Measurements from ENCODE around the gene METAP2. TPM values are rescaled to one million over a fixed set of nuclear protein-coding genes. Genes with fewer than 3 reads are reported as not detected.

METAP2 gene
- polyA plus RNA-seq, 1 of the 3 experiments (the other 2 are of a cell fraction), result 35.8 TPM

DNA sequence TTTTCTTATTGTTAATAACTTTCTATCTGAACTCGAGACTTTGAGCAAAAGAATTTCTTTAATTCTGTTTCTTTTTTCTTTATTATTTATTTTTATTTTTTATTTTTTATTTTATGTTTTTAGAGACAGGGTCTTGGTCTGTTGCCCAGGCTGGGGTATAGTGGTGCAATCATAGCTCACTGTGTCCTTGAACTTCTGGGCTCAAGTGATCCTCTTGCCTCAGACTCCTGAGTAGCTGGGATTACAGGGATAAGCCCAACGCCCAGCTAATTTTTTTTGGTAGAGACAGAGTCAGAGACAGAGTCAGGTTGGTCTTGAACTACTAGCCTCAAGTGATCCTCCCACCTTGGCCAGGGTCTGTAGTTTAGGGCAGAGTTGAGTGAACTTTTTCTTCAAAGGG is 18.5 kb downstream of the METAP2 start:
- no peak overlapping the region for H3K9ac ChIP-seq
- no peaks in the 10 kb centered on the region for H3K9me3 ChIP-seq
- TF ChIP-seq RCOR1 (IDR thresholded peaks at IDR 0.05; ENCODE audit: low read length) (no peak), SIN3A (IDR thresholded peaks at IDR 0.05; ENCODE audit: borderline replicate concordance, low read depth, low read length) (no peak), IRF3 (IDR thresholded peaks at IDR 0.05; ENCODE audit: low read depth, low read length) (no peak), TCF12 (IDR thresholded peaks at IDR 0.05) (no peak)
- TF ChIP-seq, protein P1, sequence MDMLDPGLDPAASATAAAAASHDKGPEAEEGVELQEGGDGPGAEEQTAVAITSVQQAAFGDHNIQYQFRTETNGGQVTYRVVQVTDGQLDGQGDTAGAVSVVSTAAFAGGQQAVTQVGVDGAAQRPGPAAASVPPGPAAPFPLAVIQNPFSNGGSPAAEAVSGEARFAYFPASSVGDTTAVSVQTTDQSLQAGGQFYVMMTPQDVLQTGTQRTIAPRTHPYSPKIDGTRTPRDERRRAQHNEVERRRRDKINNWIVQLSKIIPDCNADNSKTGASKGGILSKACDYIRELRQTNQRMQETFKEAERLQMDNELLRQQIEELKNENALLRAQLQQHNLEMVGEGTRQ (IDR thresholded peaks at IDR 0.05; ENCODE audit: borderline replicate concordance, low read depth, low read length), result no peak
- TF ChIP-seq, protein P2, sequence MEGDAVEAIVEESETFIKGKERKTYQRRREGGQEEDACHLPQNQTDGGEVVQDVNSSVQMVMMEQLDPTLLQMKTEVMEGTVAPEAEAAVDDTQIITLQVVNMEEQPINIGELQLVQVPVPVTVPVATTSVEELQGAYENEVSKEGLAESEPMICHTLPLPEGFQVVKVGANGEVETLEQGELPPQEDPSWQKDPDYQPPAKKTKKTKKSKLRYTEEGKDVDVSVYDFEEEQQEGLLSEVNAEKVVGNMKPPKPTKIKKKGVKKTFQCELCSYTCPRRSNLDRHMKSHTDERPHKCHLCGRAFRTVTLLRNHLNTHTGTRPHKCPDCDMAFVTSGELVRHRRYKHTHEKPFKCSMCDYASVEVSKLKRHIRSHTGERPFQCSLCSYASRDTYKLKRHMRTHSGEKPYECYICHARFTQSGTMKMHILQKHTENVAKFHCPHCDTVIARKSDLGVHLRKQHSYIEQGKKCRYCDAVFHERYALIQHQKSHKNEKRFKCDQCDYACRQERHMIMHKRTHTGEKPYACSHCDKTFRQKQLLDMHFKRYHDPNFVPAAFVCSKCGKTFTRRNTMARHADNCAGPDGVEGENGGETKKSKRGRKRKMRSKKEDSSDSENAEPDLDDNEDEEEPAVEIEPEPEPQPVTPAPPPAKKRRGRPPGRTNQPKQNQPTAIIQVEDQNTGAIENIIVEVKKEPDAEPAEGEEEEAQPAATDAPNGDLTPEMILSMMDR (IDR thresholded peaks at IDR 0.05), result no peak
- no peaks in the 10 kb centered on the region for H3K4me1 ChIP-seq (ENCODE audit: control insufficient read depth in 1 of 2, insufficient read depth in 2 of 2, low read depth in 1 of 2, low read length in 1 of 2)
- no peak overlapping the region for H2AFZ ChIP-seq (ENCODE audit: low read depth)
- H3K36me3 ChIP-seq (replicated peaks in 1 of 2; ENCODE audit: control insufficient read depth in 1 of 2, insufficient read depth in 2 of 2, low read length in 1 of 2), result peaks cover 50 to 79% of the 10 kb centered on the region in 2 experiments
- no peak for DNase-seq
- no peaks in the 10 kb centered on the region for H3K9me2 ChIP-seq
- H3K27me3 ChIP-seq (ENCODE audit: insufficient read depth), result no peaks in the 10 kb centered on the region
- H3K79me2 ChIP-seq (ENCODE audit: insufficient read depth), result peaks cover 37% of the 10 kb centered on the region
- ChIA-PET POLR2A (no interaction called here), CTCF (interaction anchor here (0.6 kb wide), 1 partner anchor 716 kb away, joined by 3 read pairs; no protein-coding TSS in a partner anchor)
- H3F3A ChIP-seq (replicated peaks; ENCODE audit: insufficient read depth), result peaks cover 18% of the 10 kb centered on the region
- WGBS (ENCODE audit: low lambda C conversion rate), result 100% methylated on average over 2 of the region's 2 CpGs
- H3K27ac ChIP-seq (ENCODE audit: low read depth in 2 of 2, low read length in 1 of 2), result no peak overlapping the region
- H3K4me2 ChIP-seq, result no peak overlapping the region
- H4K20me1 ChIP-seq (ENCODE audit: insufficient read depth), result no peaks in the 10 kb centered on the region
- H3K4me3 ChIP-seq (ENCODE audit: low read depth in 2 of 2, low read length in 1 of 2), result no peak overlapping the region

DNA sequence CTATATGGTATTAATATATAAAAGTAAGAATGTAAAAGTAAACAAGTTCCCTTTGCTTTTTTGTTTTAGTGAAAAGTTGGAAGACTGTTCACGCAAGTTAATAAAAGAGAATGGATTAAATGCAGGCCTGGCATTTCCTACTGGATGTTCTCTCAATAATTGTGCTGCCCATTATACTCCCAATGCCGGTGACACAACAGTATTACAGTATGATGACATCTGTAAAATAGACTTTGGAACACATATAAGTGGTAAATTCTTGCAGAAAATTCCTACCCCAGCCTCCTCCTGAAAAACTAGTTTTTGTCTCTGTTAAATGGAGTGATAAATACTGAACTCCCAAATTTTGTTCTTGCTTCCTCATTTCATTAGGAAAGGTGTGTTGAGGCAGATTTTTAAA is 20.9 kb downstream of the METAP2 start:
- WGBS (ENCODE audit: low lambda C conversion rate), result 93% methylated on average over 2 of the region's 2 CpGs
- CTCF ChIA-PET, result no interaction called here
- TF ChIP-seq NRF1 (IDR thresholded peaks at IDR 0.05; ENCODE audit: low read depth, low read length), result no peak
- TF ChIP-seq, protein P3, sequence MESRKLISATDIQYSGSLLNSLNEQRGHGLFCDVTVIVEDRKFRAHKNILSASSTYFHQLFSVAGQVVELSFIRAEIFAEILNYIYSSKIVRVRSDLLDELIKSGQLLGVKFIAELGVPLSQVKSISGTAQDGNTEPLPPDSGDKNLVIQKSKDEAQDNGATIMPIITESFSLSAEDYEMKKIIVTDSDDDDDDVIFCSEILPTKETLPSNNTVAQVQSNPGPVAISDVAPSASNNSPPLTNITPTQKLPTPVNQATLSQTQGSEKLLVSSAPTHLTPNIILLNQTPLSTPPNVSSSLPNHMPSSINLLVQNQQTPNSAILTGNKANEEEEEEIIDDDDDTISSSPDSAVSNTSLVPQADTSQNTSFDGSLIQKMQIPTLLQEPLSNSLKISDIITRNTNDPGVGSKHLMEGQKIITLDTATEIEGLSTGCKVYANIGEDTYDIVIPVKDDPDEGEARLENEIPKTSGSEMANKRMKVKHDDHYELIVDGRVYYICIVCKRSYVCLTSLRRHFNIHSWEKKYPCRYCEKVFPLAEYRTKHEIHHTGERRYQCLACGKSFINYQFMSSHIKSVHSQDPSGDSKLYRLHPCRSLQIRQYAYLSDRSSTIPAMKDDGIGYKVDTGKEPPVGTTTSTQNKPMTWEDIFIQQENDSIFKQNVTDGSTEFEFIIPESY (IDR thresholded peaks at IDR 0.05; ENCODE audit: borderline replicate concordance, low read depth), result no peak
- TF ChIP-seq REST (IDR thresholded peaks at IDR 0.05; ENCODE audit: low read depth, low read length), result no peak
- TF ChIP-seq POLR2AphosphoS5 (IDR thresholded peaks at IDR 0.05; ENCODE audit: low read depth, low read length), result no peak
- TF ChIP-seq NFIC (IDR thresholded peaks at IDR 0.05; ENCODE audit: borderline replicate concordance), result no peak
- no peak for TF ChIP-seq ELF1 (IDR thresholded peaks at IDR 0.05)
- TF ChIP-seq SMC3 (IDR thresholded peaks at IDR 0.05; ENCODE audit: low read depth, low read length), result no peak
- TF ChIP-seq RAD21 (IDR thresholded peaks at IDR 0.05; ENCODE audit: low read length), result no peak
- TF ChIP-seq, protein P2 (IDR thresholded peaks at IDR 0.05), result no peak

More for the DNA sequence above, 20.9 kb downstream of the METAP2 start:
- no peaks in the 10 kb centered on the region for H3K27me3 ChIP-seq (ENCODE audit: insufficient read depth)
- H3K9me3 ChIP-seq, result no peaks in the 10 kb centered on the region
- H3K9ac ChIP-seq, result no peak overlapping the region
- no peaks in the 10 kb centered on the region for H3K4me1 ChIP-seq (ENCODE audit: control insufficient read depth in 1 of 2, insufficient read depth in 2 of 2, low read depth in 1 of 2, low read length in 1 of 2)
- H3K27ac ChIP-seq (ENCODE audit: low read depth in 2 of 2, low read length in 1 of 2), result no peak overlapping the region
- H3F3A ChIP-seq (replicated peaks; ENCODE audit: insufficient read depth), result peaks cover 18% of the 10 kb centered on the region
- peaks cover 33% of the 10 kb centered on the region for H3K79me2 ChIP-seq (ENCODE audit: insufficient read depth)
- no peak overlapping the region for H3K4me2 ChIP-seq
- no peaks in the 10 kb centered on the region for H4K20me1 ChIP-seq (ENCODE audit: insufficient read depth)
- no peak for DNase-seq
- POLR2A ChIA-PET, result no interaction called here
- no peaks in the 10 kb centered on the region for H3K9me2 ChIP-seq
- H2AFZ ChIP-seq (ENCODE audit: low read depth), result no peak overlapping the region
- no peak overlapping the region for H3K4me3 ChIP-seq (ENCODE audit: low read depth in 2 of 2, low read length in 1 of 2)
- peaks cover 44 to 78% of the 10 kb centered on the region in 2 experiments for H3K36me3 ChIP-seq (replicated peaks in 1 of 2; ENCODE audit: control insufficient read depth in 1 of 2, insufficient read depth in 2 of 2, low read length in 1 of 2)

All from SK-N-SH (cell line).